HFF-Myc (cell line): ENCODE data around the gene LANCL2.
"Not testable (repeated sequence)": the region's sequence is repeated elsewhere in the genome, so short reads cannot be mapped to it uniquely, and the experiment has no call there.

Experiments
- DNase-seq: peaks from one replicate; pipeline ENCODE4 v3.0.0-alpha.2; 2011; ENCODE audit warnings: low read depth; ENCODE audit errors: extremely low read depth
- H3K4me3 ChIP-seq: replicated peaks from 2 replicates; pipeline ENCODE4 v1.5.1; 2011; ENCODE audit warnings: low read depth, mild to moderate bottlenecking, control low read depth, low read length
- TF ChIP-seq, protein P1 (sequence below): IDR thresholded peaks from 2 replicates; pipeline ENCODE4 v1.5.1; 2012; ENCODE audit warnings: mild to moderate bottlenecking, low read depth, low read length, control low read depth; ENCODE audit errors: missing control alignments

Gene LANCL2

DNA sequence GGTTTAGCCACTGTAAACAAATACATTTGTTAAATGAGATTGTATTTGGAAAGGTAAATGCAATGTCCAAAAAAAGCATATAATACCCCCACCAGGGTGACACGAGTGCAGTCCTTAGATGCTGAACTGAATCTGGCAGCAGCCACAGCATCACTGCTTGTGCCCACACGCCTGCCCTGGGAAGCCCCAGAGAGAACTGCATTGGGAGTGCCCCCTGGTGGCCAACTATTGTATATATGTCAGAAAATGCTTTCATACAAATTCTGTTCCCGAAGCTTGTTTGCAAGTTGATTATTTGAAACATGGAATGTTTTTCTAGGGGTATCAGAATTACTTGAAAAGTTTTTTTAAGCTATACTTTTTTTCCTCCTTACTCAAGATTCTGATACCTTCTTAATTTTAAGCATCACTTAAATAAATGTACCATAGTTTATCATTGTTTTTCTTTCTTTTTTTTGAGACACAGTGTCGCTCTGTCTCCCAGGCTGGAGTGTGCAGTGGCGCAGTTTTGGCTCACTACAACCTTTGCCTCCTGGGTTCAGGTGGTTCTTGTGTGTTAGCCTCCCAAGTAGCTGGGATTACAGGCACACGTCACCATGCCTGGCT is 50.1 kb downstream of the LANCL2 start:
- TF ChIP-seq, protein P1, sequence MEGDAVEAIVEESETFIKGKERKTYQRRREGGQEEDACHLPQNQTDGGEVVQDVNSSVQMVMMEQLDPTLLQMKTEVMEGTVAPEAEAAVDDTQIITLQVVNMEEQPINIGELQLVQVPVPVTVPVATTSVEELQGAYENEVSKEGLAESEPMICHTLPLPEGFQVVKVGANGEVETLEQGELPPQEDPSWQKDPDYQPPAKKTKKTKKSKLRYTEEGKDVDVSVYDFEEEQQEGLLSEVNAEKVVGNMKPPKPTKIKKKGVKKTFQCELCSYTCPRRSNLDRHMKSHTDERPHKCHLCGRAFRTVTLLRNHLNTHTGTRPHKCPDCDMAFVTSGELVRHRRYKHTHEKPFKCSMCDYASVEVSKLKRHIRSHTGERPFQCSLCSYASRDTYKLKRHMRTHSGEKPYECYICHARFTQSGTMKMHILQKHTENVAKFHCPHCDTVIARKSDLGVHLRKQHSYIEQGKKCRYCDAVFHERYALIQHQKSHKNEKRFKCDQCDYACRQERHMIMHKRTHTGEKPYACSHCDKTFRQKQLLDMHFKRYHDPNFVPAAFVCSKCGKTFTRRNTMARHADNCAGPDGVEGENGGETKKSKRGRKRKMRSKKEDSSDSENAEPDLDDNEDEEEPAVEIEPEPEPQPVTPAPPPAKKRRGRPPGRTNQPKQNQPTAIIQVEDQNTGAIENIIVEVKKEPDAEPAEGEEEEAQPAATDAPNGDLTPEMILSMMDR, result peak; percentile 74
- no peak for DNase-seq
- no peak overlapping the region for H3K4me3 ChIP-seq

DNA sequence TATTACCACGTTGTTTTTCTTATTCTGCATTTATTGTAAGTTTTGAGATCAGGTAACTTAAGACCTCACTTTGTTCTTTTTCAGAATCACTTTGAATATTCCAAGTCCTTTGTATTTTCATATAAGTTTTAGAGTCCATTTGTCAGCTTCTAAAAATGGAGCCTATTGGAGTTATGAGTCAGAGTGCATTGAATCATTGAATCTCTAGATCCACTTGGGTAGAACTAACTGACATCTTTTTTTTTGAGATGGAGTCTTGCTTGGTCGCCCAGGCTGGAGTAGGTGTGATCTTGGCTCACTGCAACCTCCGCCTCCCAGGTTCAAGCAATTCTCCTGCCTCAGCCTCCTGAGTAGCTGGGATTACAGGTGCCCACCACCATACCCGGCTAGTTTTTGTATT is 52.3 kb downstream of the LANCL2 start:
- H3K4me3 ChIP-seq, DNase-seq: not testable (repeated sequence)

DNA sequence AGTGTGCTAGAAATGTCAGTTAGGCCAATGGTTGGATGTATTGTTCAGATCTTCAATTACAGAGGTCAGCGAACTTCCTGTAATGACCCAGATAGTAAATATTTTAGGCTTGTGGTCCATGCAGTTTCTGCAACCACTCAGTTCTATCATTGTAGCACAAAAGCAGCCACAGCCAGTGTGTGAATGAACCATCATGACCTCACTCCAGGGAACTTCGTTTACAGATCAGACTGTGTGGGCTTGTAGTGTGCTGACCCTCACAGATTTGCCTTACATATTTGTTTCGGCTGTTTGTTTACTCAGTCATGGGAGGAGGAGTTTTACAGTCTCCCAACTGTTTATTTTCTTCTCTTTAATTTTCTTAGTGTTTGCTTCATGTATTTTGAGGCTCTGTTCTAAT is 55.4 kb downstream of the LANCL2 start:
- H3K4me3 ChIP-seq, result no peak overlapping the region
- DNase-seq, result no peak
- TF ChIP-seq, protein P1, result no peak

DNA sequence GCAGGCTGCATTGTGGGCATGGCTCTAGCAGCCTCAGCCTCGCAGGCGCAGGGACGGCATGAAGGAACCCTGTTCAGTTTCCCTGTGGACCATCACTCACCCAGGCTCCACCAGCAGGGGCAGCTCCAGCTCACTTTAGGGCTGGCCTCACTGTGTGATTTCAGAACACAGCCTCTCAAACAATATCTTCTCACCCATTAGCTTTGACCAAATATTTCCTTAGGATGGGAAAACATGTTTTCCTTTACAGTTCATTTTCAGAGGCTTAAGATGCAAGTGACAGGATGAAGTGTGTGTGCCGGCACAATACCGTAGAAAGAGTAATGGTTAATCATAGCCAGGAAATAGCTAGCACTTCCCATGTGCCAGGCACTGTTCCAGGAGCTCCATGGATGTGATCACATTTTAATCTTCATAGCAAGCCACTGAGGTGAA is 58.2 kb downstream of the LANCL2 start:
- no peak for DNase-seq
- TF ChIP-seq, protein P1, result peak; percentile 25

DNA sequence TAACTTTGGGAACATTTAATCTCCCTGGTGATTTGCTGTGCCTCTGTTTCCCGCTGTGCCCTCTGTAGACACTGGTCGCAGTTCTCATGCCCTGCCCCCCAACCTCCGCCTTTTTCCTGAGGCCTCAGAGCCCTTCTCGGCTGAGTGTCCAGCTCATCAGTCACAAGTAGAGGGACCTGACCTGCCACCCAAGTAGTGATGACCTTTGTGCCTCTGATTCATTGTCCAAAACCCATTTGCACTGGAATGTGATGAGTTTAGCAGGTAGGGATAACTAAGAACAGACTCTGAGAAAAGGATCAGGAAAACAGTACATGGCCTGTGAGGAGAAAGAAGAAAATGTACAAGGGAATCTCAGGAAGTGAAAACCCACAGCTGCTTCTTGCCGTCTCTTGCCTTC is 58.8 kb downstream of the LANCL2 start:
- TF ChIP-seq, protein P1, result no peak
- no peak overlapping the region for H3K4me3 ChIP-seq
- no peak for DNase-seq

More for the DNA sequence above, 58.2 kb downstream of the LANCL2 start:
- H3K4me3 ChIP-seq, result no peak overlapping the region

DNA sequence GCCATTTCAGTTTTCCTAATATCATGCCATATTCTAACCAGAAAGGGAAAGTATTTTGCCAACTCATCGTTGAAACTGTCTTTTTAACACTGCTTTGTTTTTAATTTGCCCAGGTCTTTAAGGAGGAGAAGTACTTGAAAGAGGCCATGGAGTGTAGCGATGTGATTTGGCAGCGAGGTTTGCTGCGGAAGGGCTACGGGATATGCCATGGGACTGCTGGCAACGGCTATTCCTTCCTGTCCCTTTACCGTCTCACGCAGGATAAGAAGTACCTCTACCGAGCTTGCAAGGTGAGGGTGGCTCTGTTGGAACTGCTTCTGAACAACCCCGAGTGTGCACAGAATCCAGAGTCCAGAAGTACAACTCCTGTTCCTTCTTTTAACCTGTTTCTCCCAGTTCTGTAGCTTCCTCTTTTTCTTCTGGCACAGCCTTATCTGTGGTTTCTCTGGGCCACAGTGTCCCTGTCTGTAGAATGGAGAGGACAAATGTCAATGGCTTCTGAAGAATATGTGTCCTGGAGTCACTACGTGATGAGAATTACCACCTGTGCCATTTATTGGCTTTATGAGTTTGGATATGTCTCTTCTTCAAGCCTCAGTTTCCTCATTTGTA is 60.1 kb downstream of the LANCL2 start:
- no peak overlapping the region for H3K4me3 ChIP-seq
- TF ChIP-seq, protein P1, result no peak
- no peak for DNase-seq

DNA sequence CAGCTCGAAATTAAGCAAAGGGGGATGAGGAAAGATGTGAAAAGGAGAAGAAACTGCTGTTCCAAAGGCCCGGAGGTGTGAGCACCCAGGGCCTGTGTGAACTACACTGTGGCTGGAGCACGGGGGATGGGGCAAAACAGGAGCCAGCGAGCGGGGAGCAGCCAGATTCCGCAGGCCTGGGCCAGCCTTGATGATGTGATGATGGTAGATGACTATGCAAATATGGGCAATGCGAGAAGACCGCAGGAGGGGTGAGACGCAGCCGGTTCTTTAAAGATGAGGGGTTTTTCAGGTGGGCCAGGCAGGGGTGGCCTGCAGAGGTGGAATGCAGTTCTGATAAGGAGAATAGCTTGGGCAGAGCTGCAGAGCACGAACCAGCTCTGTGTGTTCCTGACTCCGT is 61.5 kb downstream of the LANCL2 start:
- H3K4me3 ChIP-seq, result no peak overlapping the region
- TF ChIP-seq, protein P1, result no peak

More for the DNA sequence above, 61.5 kb downstream of the LANCL2 start:
- no peak for DNase-seq
